ENCODE results near the gene SPRY1. TPM values are rescaled to one million over a fixed set of nuclear protein-coding genes. Genes with fewer than 3 reads are reported as not detected.

Gene SPRY1
- total and polyA plus RNA-seq, 9 of the 15 experiments (the other 6 are each of a cell fraction or from before 2014, with no cell fraction given), result 0.18 to 1.9 (median 0.45) TPM; not detected in 1

- TF ChIP-seq CBX2 (IDR thresholded peaks at IDR 0.05; ENCODE audit: insufficient read depth, low read length, poor library complexity, severe bottlenecking), result no peak
- no peak for TF ChIP-seq NR2C2 (CRISPR knock-in tag; IDR thresholded peaks at IDR 0.05)
- TF ChIP-seq NR2C2 (tag; IDR thresholded peaks at IDR 0.05), result no peak
- TF ChIP-seq PHTF2 (CRISPR knock-in tag; IDR thresholded peaks at IDR 0.05), result no peak
- no peak for TF ChIP-seq KLF1 (tag; IDR thresholded peaks at IDR 0.05)
- no peak for TF ChIP-seq CBX8 (IDR thresholded peaks at IDR 0.05; ENCODE audit: borderline replicate concordance, extremely low read depth, low read depth, low read length, poor library complexity, severe bottlenecking)
- TF ChIP-seq, protein P1, sequence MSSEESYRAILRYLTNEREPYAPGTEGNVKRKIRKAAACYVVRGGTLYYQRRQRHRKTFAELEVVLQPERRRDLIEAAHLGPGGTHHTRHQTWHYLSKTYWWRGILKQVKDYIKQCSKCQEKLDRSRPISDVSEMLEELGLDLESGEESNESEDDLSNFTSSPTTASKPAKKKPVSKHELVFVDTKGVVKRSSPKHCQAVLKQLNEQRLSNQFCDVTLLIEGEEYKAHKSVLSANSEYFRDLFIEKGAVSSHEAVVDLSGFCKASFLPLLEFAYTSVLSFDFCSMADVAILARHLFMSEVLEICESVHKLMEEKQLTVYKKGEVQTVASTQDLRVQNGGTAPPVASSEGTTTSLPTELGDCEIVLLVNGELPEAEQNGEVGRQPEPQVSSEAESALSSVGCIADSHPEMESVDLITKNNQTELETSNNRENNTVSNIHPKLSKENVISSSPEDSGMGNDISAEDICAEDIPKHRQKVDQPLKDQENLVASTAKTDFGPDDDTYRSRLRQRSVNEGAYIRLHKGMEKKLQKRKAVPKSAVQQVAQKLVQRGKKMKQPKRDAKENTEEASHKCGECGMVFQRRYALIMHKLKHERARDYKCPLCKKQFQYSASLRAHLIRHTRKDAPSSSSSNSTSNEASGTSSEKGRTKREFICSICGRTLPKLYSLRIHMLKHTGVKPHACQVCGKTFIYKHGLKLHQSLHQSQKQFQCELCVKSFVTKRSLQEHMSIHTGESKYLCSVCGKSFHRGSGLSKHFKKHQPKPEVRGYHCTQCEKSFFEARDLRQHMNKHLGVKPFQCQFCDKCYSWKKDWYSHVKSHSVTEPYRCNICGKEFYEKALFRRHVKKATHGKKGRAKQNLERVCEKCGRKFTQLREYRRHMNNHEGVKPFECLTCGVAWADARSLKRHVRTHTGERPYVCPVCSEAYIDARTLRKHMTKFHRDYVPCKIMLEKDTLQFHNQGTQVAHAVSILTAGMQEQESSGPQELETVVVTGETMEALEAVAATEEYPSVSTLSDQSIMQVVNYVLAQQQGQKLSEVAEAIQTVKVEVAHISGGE (CRISPR knock-in tag; IDR thresholded peaks at IDR 0.05), result no peak
- TF ChIP-seq ZNF609 (CRISPR knock-in tag; IDR thresholded peaks at IDR 0.05; ENCODE audit: borderline replicate concordance), result no peak
- TF ChIP-seq SLC30A9 (CRISPR knock-in tag; IDR thresholded peaks at IDR 0.05), result no peak
- no peak for TF ChIP-seq SFPQ (IDR thresholded peaks at IDR 0.05; ENCODE audit: low read depth, low read length)
- no peak for TF ChIP-seq MAFF (IDR thresholded peaks at IDR 0.05; ENCODE audit: low read length)
- TF ChIP-seq ZNF274 (IDR thresholded peaks at IDR 0.05; ENCODE audit: borderline replicate concordance, low read depth, low read length), result no peak
- TF ChIP-seq, protein P2, sequence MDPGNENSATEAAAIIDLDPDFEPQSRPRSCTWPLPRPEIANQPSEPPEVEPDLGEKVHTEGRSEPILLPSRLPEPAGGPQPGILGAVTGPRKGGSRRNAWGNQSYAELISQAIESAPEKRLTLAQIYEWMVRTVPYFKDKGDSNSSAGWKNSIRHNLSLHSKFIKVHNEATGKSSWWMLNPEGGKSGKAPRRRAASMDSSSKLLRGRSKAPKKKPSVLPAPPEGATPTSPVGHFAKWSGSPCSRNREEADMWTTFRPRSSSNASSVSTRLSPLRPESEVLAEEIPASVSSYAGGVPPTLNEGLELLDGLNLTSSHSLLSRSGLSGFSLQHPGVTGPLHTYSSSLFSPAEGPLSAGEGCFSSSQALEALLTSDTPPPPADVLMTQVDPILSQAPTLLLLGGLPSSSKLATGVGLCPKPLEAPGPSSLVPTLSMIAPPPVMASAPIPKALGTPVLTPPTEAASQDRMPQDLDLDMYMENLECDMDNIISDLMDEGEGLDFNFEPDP (CRISPR knock-in tag; IDR thresholded peaks at IDR 0.05), result no peak
These were observed 19.4 kb downstream of the SPRY1 start (continued) for GRCh38 chr4:123415977-123416376.

Measured in K562 (cell line).